SKM-1 treated with dmso at 0.1 percent for 144 hours (cell line): ENCODE results near the gene SLC39A9.

Experiments used
- DNase-seq: peaks from one replicate; lab custom pipeline; 2025; ENCODE audit not compliant: unreplicated experiment; lab: John Stamatoyannopoulos, UW

The SLC39A9 gene

GRCh38 chr14:69398053-69398817 lies at the start of gene SLC39A9, which contains the start of gene ERH:
TSS of gene SLC39A9 (plus strand) at chr14:69398692. CDS start at chr14:69399370, 678 bp downstream.
TSS of gene ERH (minus strand) at chr14:69398299. CDS start at chr14:69398233, 66 bp downstream.
- peak; percentile 86 for DNase-seq

- no peak for DNase-seq
Observed at GRCh38 chr14:69349091-69349777, 49.3 kb upstream of the SLC39A9 start.

GRCh38 chr14:69350892-69351291 lies 47.6 kb upstream of the SLC39A9 start:
- no peak for DNase-seq

GRCh38 chr14:69351385-69351784 lies 47.1 kb upstream of the SLC39A9 start:
- peak; percentile 1 for DNase-seq

- no peak for DNase-seq
Observed at GRCh38 chr14:69351911-69352310, 46.6 kb upstream of the SLC39A9 start.

- DNase-seq, result no peak
Observed at GRCh38 chr14:69353168-69353567, 45.3 kb upstream of the SLC39A9 start.

- DNase-seq, result no peak
Observed at GRCh38 chr14:69354383-69355153, 43.9 kb upstream of the SLC39A9 start.

GRCh38 chr14:69355154-69355597 lies 43.3 kb upstream of the SLC39A9 start:
- DNase-seq, result no peak

GRCh38 chr14:69355607-69356281 lies 42.7 kb upstream of the SLC39A9 start:
- no peak for DNase-seq

- DNase-seq, result no peak
Observed at GRCh38 chr14:69356903-69357543, 41.5 kb upstream of the SLC39A9 start.

GRCh38 chr14:69357544-69358200 lies 40.8 kb upstream of the SLC39A9 start:
- no peak for DNase-seq

- DNase-seq, result no peak
Observed at GRCh38 chr14:69358233-69358963, 40.1 kb upstream of the SLC39A9 start.

GRCh38 chr14:69358966-69359365 lies 39.5 kb upstream of the SLC39A9 start:
- DNase-seq, result no peak

GRCh38 chr14:69360438-69361108 lies 37.9 kb upstream of the SLC39A9 start:
- no peak for DNase-seq

GRCh38 chr14:69363055-69363454 lies 35.4 kb upstream of the SLC39A9 start:
- DNase-seq, result no peak

GRCh38 chr14:69363964-69364363 lies 34.5 kb upstream of the SLC39A9 start:
- DNase-seq, result no peak

GRCh38 chr14:69364378-69364777 lies 34.1 kb upstream of the SLC39A9 start:
- no peak for DNase-seq

- DNase-seq, result no peak
Observed at GRCh38 chr14:69366069-69366468, 32.4 kb upstream of the SLC39A9 start.

GRCh38 chr14:69366761-69367160 lies 31.7 kb upstream of the SLC39A9 start:
- DNase-seq, result no peak
